Measurements from ENCODE around the gene FAM118B.

FAM118B gene

GRCh38 chr11:126211236-126212088 is at the start of gene FAM118B, which contains the start of gene RPUSD4:
FAM118B (plus strand) TSS chr11:126211782; CDS start chr11:126235002, 23,220 bp downstream.
RPUSD4 (minus strand) TSS chr11:126211650; CDS start chr11:126211638, 12 bp downstream.
- TF ChIP-seq CTCF (conservative IDR thresholded peaks at IDR 0.05; ENCODE audit: low read length): no peak
- peak; percentile 96 for DNase-seq (ENCODE audit: low read depth)
- H3K4me3 ChIP-seq (ENCODE audit: low read length): peak within 1 kb of the TSS; percentile 99

- DNase-seq (ENCODE audit: low read depth): peak; percentile 35
- no peak for TF ChIP-seq CTCF (conservative IDR thresholded peaks at IDR 0.05; ENCODE audit: low read length)
- no peak overlapping the region for H3K4me3 ChIP-seq (ENCODE audit: low read length)
These were observed 49.1 kb upstream of the FAM118B start for GRCh38 chr11:126162306-126163030.

GRCh38 chr11:126163074-126163700 is 48.4 kb upstream of the FAM118B start:
- H3K4me3 ChIP-seq (ENCODE audit: low read length): no peak overlapping the region
- DNase-seq (ENCODE audit: low read depth): peak; percentile 95
- TF ChIP-seq CTCF (conservative IDR thresholded peaks at IDR 0.05; ENCODE audit: low read length): peak; percentile 39

- H3K4me3 ChIP-seq (ENCODE audit: low read length): no peak overlapping the region
- no peak for TF ChIP-seq CTCF (conservative IDR thresholded peaks at IDR 0.05; ENCODE audit: low read length)
- no peak for DNase-seq (ENCODE audit: low read depth)
These were observed 47.8 kb upstream of the FAM118B start for GRCh38 chr11:126163779-126164178.

- DNase-seq (ENCODE audit: low read depth): no peak
- H3K4me3 ChIP-seq (ENCODE audit: low read length): no peak overlapping the region
- TF ChIP-seq CTCF (conservative IDR thresholded peaks at IDR 0.05; ENCODE audit: low read length): no peak
These were observed 46.8 kb upstream of the FAM118B start for GRCh38 chr11:126164781-126165180.

- TF ChIP-seq CTCF (conservative IDR thresholded peaks at IDR 0.05; ENCODE audit: low read length): no peak
- DNase-seq (ENCODE audit: low read depth): no peak
- H3K4me3 ChIP-seq (ENCODE audit: low read length): no peak overlapping the region
These were observed 46.3 kb upstream of the FAM118B start for GRCh38 chr11:126165311-126165720.

Measured in AG10803 (cell line).